Measurements from ENCODE around the gene DCAF4.
A peak's percentile ranks its signal among the peaks of the same experiment; 100 is the strongest.

DCAF4 gene

DNA sequence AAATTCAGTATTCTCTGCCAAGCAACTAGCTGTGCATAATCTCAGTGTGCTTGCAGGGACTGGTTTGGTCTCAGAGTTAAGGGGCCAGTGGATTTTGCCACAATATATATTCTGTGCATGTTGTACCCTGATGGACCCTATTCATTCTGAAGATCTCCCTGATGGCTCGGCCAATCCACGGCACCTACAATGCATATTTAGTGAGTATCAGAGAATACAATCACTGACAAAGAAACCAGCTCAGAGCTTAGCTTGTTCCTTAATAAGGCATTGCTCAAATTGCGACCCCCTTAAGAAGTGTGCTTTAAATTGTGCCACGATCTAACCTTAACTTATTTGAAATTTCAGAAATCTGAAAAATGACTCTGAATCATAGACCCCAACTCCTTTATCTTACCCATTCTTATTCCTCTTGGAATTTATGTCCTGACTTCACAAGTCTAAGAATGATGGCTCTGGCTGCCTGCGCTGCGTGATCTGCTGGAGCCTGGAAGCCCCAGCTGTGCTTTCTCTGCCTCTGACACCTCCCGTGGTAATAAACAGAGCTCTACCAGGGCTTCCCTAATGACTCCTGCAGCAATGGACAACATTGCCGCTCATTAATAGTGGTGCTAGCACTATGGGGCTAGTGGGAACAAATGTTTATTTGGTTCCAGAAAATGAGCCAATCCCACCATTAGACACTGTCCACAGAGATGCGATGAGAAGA is 9.0 kb upstream of the DCAF4 start:
- Histone ChIP-seq H3K4me3 (ENCODE audit: low read length) (no peak overlapping the region), H3K9me3 (replicated peaks; ENCODE audit: low read length) (no peaks in the 10 kb centered on the region), H3K9ac (ENCODE audit: low read depth, low read length) (no peak overlapping the region), H3K27me3 (ENCODE audit: control insufficient read depth, insufficient read depth, low read length) (peaks cover 16% of the 10 kb centered on the region), H3K4me1 (ENCODE audit: control insufficient read depth, insufficient read depth, low read length) (peaks cover 8% of the 10 kb centered on the region), H3K4me2 (ENCODE audit: low read length) (no peak overlapping the region), H3K36me3 (ENCODE audit: insufficient read depth, low read length) (no peaks in the 10 kb centered on the region)

DNA sequence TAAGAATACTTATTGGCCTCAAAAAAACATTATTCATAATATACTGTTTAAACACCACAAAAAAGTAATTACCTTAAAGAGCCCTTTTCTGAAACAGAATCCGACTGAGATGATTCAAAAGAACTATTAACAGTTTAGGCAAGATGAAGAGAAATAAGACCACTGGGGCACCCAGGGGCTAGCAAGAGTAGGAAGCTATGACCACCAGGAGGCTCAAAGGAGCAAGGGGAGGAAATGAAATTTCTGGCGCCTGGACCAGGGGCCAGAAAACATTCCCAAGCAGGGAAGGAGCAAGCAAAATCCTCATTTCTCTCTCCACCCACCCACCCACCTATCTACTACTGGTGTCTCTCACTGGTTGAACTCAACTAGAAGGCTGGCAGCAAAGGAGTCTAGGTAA is 6.3 kb upstream of the DCAF4 start:
- peaks cover 8% of the 10 kb centered on the region for H3K4me1 ChIP-seq (ENCODE audit: control insufficient read depth, insufficient read depth, low read length)
- no peak overlapping the region for H3K4me2 ChIP-seq (ENCODE audit: low read length)
- H3K4me3 ChIP-seq (ENCODE audit: low read length): no peak overlapping the region
- H3K36me3 ChIP-seq (ENCODE audit: insufficient read depth, low read length): no peaks in the 10 kb centered on the region
- H3K27me3 ChIP-seq (ENCODE audit: control insufficient read depth, insufficient read depth, low read length): peaks cover 16% of the 10 kb centered on the region
- H3K9me3 ChIP-seq (replicated peaks; ENCODE audit: low read length): no peaks in the 10 kb centered on the region
- no peak overlapping the region for H3K9ac ChIP-seq (ENCODE audit: low read depth, low read length)

GRCh38 chr14:72921396-72921795 is 4.9 kb upstream of the DCAF4 start:
- no peaks in the 10 kb centered on the region for H3K36me3 ChIP-seq (ENCODE audit: insufficient read depth, low read length)
- H3K27me3 ChIP-seq (ENCODE audit: control insufficient read depth, insufficient read depth, low read length): peaks cover 16% of the 10 kb centered on the region
- no peaks in the 10 kb centered on the region for H3K9me3 ChIP-seq (replicated peaks; ENCODE audit: low read length)
- no peak overlapping the region for H3K4me2 ChIP-seq (ENCODE audit: low read length)
- H3K4me3 ChIP-seq (ENCODE audit: low read length): no peak overlapping the region
- peaks cover 6% of the 10 kb centered on the region for H3K4me1 ChIP-seq (ENCODE audit: control insufficient read depth, insufficient read depth, low read length)
- no peak overlapping the region for H3K9ac ChIP-seq (ENCODE audit: low read depth, low read length)

DNA sequence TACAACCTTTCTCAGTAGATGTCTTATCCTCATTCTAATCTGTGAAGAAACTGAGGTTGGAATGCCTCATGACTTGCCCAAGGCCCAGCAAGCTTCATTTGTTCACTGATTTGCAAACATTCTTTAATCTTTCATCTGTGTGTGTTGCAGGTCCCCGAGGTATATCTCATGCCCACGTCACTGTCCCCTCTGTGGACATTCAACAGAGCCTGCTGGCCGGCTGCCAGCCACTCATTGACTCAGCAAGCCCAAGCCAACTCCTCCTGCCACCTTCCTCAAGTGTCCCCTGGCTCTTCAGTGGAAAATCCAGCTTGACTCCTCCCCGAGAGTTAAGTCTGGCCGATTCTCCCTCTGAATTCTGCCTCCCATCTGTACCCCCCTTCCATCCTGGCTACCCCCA is 1.9 kb upstream of the DCAF4 start:
- Histone ChIP-seq H3K4me1 (ENCODE audit: control insufficient read depth, insufficient read depth, low read length) (peaks cover 10% of the 10 kb centered on the region), H3K36me3 (ENCODE audit: insufficient read depth, low read length) (no peaks in the 10 kb centered on the region), H3K27me3 (ENCODE audit: control insufficient read depth, insufficient read depth, low read length) (peaks cover under 1% of the 10 kb centered on the region), H3K4me2 (ENCODE audit: low read length) (no peak overlapping the region), H3K9me3 (replicated peaks; ENCODE audit: low read length) (no peaks in the 10 kb centered on the region), H3K4me3 (ENCODE audit: low read length) (no peak overlapping the region), H3K9ac (ENCODE audit: low read depth, low read length) (no peak overlapping the region)

GRCh38 chr14:72925171-72925759 is 999 bp upstream of the DCAF4 start:
- H3K9ac ChIP-seq (ENCODE audit: low read depth, low read length): peak overlapping the region; percentile 69
- no peaks in the 10 kb centered on the region for H3K27me3 ChIP-seq (ENCODE audit: control insufficient read depth, insufficient read depth, low read length)
- peak overlapping the region; percentile 98 for H3K4me3 ChIP-seq (ENCODE audit: low read length)
- no peaks in the 10 kb centered on the region for H3K36me3 ChIP-seq (ENCODE audit: insufficient read depth, low read length)
- peak overlapping the region; percentile 90 for H3K4me2 ChIP-seq (ENCODE audit: low read length)
- H3K4me1 ChIP-seq (ENCODE audit: control insufficient read depth, insufficient read depth, low read length): peaks cover 10% of the 10 kb centered on the region
- no peaks in the 10 kb centered on the region for H3K9me3 ChIP-seq (replicated peaks; ENCODE audit: low read length)

DNA sequence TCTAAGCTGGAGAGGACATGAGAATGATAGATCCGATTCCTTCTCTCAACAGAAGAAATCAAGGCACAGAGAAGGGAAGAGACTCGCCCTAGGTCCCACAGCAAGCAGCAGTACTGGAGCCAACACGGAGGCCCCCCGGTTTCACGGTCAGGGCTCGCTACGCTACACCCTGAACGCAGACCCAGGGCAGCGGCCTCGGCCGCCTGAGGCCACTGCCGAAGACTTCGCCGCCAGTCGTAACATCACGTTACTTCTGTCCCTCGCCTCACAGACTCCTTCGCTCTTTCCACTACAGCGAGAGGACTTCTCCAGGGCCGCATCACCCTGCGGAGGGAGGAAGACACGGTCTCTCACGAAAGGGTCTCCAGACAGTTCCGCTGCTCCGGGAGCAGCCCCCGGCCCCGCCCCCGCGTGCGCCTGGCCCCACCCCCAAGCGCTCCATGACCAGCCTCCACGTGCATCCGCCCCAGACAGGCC is 411 bp upstream of the DCAF4 start:
- Histone ChIP-seq H3K9me3 (replicated peaks; ENCODE audit: low read length) (no peaks in the 10 kb centered on the region), H3K4me3 (ENCODE audit: low read length) (peak overlapping the region; percentile 98), H3K4me1 (ENCODE audit: control insufficient read depth, insufficient read depth, low read length) (peaks cover 10% of the 10 kb centered on the region), H3K36me3 (ENCODE audit: insufficient read depth, low read length) (no peaks in the 10 kb centered on the region), H3K4me2 (ENCODE audit: low read length) (peak overlapping the region; percentile 90), H3K9ac (ENCODE audit: low read depth, low read length) (peak overlapping the region; percentile 69), H3K27me3 (ENCODE audit: control insufficient read depth, insufficient read depth, low read length) (no peaks in the 10 kb centered on the region)

DNA sequence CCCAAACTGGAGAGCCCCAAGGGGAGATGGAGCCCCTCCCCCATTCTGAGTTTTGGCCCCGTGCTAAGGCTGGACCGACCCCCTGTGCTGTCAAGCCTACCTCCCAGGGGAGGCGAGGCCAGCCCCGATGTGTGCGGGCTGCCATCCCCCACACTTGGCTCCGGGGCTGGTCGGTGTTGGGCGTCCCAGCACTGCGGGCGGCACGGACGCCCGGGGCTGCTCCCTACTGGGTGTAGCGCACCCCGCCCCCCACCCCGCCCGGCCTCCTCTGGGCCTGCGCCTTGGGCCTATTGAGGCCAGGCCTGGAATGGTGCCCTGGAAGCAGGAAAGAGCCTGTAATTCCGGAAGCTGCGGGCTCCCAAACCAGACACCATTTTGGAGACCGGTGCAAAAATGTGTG is 2.6 kb downstream of the DCAF4 start:
- Histone ChIP-seq H3K27me3 (ENCODE audit: control insufficient read depth, insufficient read depth, low read length) (no peaks in the 10 kb centered on the region), H3K9ac (ENCODE audit: low read depth, low read length) (no peak overlapping the region), H3K36me3 (ENCODE audit: insufficient read depth, low read length) (no peaks in the 10 kb centered on the region), H3K9me3 (replicated peaks; ENCODE audit: low read length) (no peaks in the 10 kb centered on the region), H3K4me1 (ENCODE audit: control insufficient read depth, insufficient read depth, low read length) (peaks cover 10% of the 10 kb centered on the region), H3K4me3 (ENCODE audit: low read length) (no peak overlapping the region), H3K4me2 (ENCODE audit: low read length) (no peak overlapping the region)

DNA sequence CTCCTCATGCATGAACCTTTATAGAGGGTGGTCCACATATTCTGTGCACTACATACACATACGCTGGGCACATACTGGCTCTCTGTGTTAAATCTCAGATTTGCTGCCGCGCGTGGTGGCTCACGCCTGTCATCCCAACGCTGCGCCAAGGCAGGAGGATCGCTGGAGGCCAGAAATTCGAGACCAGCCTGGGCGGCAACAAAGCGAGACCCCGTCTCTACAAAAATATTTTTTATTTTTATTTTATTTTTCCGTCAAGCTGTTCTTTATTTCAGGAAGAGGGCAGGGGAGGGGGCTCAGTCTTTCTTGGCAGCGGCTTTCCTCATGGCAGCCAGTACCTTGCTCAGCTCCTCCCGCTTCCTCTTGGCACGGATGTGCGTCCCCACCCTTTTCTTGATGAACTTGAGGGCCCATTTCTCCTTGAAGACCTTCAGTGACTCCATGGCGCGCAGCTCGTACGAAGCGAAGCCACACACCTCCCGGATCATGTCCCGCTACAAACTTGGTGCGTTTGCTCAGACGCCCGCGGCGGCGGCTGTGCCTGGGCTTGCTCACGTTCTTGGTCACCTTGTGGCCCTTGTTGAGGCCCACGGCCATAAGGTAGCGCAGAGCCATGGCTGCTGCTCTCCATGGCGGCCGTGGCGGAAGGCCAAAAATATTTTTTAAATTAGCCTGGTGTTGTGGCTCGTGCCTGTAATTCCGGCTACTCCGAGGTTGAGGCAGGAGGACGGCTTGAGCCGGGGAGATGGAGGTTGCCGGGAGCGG is 3.2 kb downstream of the DCAF4 start:
- no peaks in the 10 kb centered on the region for H3K9me3 ChIP-seq (replicated peaks; ENCODE audit: low read length)
- no peak overlapping the region for H3K4me3 ChIP-seq (ENCODE audit: low read length)
- no peaks in the 10 kb centered on the region for H3K27me3 ChIP-seq (ENCODE audit: control insufficient read depth, insufficient read depth, low read length)
- no peak overlapping the region for H3K9ac ChIP-seq (ENCODE audit: low read depth, low read length)
- peaks cover 10% of the 10 kb centered on the region for H3K4me1 ChIP-seq (ENCODE audit: control insufficient read depth, insufficient read depth, low read length)
- no peaks in the 10 kb centered on the region for H3K36me3 ChIP-seq (ENCODE audit: insufficient read depth, low read length)
- no peak overlapping the region for H3K4me2 ChIP-seq (ENCODE audit: low read length)

GRCh38 chr14:72932893-72933292 is 6.6 kb downstream of the DCAF4 start:
- Histone ChIP-seq H3K4me3 (ENCODE audit: low read length) (no peak overlapping the region), H3K4me1 (ENCODE audit: control insufficient read depth, insufficient read depth, low read length) (no peaks in the 10 kb centered on the region), H3K9ac (ENCODE audit: low read depth, low read length) (no peak overlapping the region)

GRCh38 chr14:72939630-72940029 is 13.4 kb downstream of the DCAF4 start:
- H3K36me3 ChIP-seq (ENCODE audit: insufficient read depth, low read length): peaks cover 46% of the 10 kb centered on the region
- no peak overlapping the region for H3K4me3 ChIP-seq (ENCODE audit: low read length)
- no peaks in the 10 kb centered on the region for H3K4me1 ChIP-seq (ENCODE audit: control insufficient read depth, insufficient read depth, low read length)
- H3K27me3 ChIP-seq (ENCODE audit: control insufficient read depth, insufficient read depth, low read length): no peaks in the 10 kb centered on the region
- no peak overlapping the region for H3K9ac ChIP-seq (ENCODE audit: low read depth, low read length)
- H3K4me2 ChIP-seq (ENCODE audit: low read length): no peak overlapping the region
- H3K9me3 ChIP-seq (replicated peaks; ENCODE audit: low read length): no peaks in the 10 kb centered on the region

More at GRCh38 chr14:72932893-72933292, 6.6 kb downstream of the DCAF4 start:
- Histone ChIP-seq H3K27me3 (ENCODE audit: control insufficient read depth, insufficient read depth, low read length) (no peaks in the 10 kb centered on the region), H3K9me3 (replicated peaks; ENCODE audit: low read length) (no peaks in the 10 kb centered on the region), H3K4me2 (ENCODE audit: low read length) (no peak overlapping the region), H3K36me3 (ENCODE audit: insufficient read depth, low read length) (peaks cover 2% of the 10 kb centered on the region)

DNA sequence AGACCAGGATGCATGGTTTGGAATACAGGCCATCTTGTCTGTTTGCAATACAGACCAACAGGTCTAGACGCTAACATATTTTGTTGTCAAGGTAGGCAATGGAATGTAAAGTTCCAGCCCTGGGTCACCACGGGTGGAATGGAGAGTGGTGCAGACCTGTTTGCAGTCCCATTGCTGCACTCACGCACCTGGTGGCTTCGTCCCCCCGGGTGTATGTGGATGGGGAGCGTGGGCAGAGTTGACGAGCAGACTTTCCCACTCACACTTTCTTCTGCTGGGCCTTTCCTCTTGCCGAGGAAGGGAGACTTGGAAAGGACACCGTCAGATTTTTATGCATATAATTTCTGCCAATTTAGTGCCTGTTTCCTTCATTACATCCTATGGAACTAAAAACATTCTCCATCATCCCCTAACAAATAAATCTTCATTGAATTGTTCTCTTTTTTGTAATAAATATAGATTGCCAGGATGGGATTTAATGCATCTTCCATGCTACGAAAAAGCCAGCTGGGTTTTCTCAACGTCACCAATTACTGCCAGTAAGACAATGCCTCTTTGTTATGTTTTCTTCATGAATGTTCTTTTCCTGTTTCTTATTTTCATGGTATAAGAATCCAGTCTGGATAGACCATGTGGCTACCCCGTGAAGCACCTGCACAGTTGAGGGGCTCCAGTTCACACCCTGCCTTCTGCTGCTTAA is 15.2 kb downstream of the DCAF4 start:
- Histone ChIP-seq H3K36me3 (ENCODE audit: insufficient read depth, low read length) (peaks cover 53% of the 10 kb centered on the region), H3K9ac (ENCODE audit: low read depth, low read length) (no peak overlapping the region), H3K9me3 (replicated peaks; ENCODE audit: low read length) (no peaks in the 10 kb centered on the region)

More for the DNA sequence above, 15.2 kb downstream of the DCAF4 start:
- Histone ChIP-seq H3K4me3 (ENCODE audit: low read length) (no peak overlapping the region), H3K4me2 (ENCODE audit: low read length) (no peak overlapping the region), H3K27me3 (ENCODE audit: control insufficient read depth, insufficient read depth, low read length) (no peaks in the 10 kb centered on the region), H3K4me1 (ENCODE audit: control insufficient read depth, insufficient read depth, low read length) (no peaks in the 10 kb centered on the region)

Data from skeletal muscle satellite cell (primary cell).